Activated naive CD8-positive, alpha-beta T cell treated with anti-CD3 and anti-CD28 coated beads for 36 hours (primary cell): Measurements from ENCODE around the gene KIFAP3. TPM values are rescaled to one million over a fixed set of nuclear protein-coding genes. Genes with fewer than 3 reads are reported as not detected.
A peak's percentile ranks its signal among the peaks of the same experiment; 100 is the strongest.

Experiments
- DNase-seq: peaks from one replicate; pipeline ENCODE4 v3.0.0; 2021
- H3K27ac Mint-ChIP-seq: one replicate; pipeline ENCODE4 v1.8.0; 2022; ENCODE audit warnings: mild to moderate bottlenecking, moderate library complexity, mixed read lengths
- H3K27me3 Mint-ChIP-seq: one replicate; pipeline ENCODE4 v1.8.0; 2022; ENCODE audit warnings: mild to moderate bottlenecking, mixed read lengths
- H3K36me3 Mint-ChIP-seq: one replicate; pipeline ENCODE4 v1.8.0; 2021; ENCODE audit warnings: mild to moderate bottlenecking, mixed read lengths
- H3K4me1 Mint-ChIP-seq: one replicate; pipeline ENCODE4 v1.8.0; 2021; ENCODE audit warnings: mixed read lengths
- H3K4me3 Mint-ChIP-seq: one replicate; pipeline ENCODE4 v1.8.0; 2022; ENCODE audit warnings: mild to moderate bottlenecking, moderate library complexity, mixed read lengths
- H3K9me3 Mint-ChIP-seq: one replicate; pipeline ENCODE4 v1.8.0; 2022; ENCODE audit warnings: mixed read lengths
- total RNA-seq, 2 experiments: library from RNA; stranded (reverse); gene quantifications; one replicate each; pipeline ENCODE4 v1.2.3, GENCODE V29; 2021

The KIFAP3 gene
- total RNA-seq, 2 experiments from 2014 or later, result 13.8 to 14.9 TPM

DNA sequence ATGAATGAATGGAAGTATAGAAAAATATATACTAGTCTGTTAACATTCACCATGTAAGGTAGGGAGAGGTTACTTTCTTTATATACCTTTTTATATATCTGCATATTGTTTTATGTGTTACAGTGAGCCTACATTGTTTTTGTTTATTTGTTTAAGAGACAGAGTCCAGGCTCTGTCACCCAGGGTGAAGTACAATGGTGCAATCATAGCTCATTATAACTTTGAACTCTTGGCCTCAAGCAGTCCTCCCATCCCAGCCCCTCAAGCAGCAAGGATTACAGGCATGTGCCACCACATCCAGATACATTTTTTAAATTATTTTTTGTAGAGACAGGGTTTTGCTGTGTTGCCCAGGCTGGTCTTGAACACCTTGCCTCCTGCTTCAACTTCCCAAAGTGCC lies 173.4 kb downstream of the KIFAP3 start:
- peaks cover 12% of the 10 kb centered on the region for H3K4me1 Mint-ChIP-seq
- peaks cover 7% of the 10 kb centered on the region for H3K27me3 Mint-ChIP-seq
- no peak overlapping the region for H3K4me3 Mint-ChIP-seq
- no peak for DNase-seq
- H3K27ac Mint-ChIP-seq, result no peak overlapping the region
- H3K36me3 Mint-ChIP-seq, result no peaks in the 10 kb centered on the region
- no peaks in the 10 kb centered on the region for H3K9me3 Mint-ChIP-seq

DNA sequence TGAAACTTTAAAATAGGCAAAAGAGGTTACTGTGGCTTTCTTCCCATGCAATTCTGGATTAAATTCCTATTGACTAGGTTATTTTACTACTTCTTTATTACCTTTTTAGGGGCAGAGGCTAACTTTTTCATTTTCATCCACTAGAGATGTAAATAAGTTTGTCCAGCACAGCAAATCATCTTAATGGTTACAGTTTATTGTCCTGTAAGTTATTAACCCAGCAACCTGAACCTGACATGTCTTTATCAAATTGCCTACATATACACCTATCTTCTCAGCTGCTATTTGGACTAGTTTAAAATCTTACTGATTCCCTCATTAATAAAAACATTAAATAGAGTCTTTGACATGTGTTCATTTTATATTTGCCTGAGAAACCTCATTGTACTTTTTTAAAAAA lies 173.9 kb downstream of the KIFAP3 start:
- H3K9me3 Mint-ChIP-seq, result no peaks in the 10 kb centered on the region
- no peak for DNase-seq
- H3K4me1 Mint-ChIP-seq, result peaks cover 12% of the 10 kb centered on the region
- H3K4me3 Mint-ChIP-seq, result no peak overlapping the region
- no peaks in the 10 kb centered on the region for H3K36me3 Mint-ChIP-seq
- H3K27me3 Mint-ChIP-seq, result peaks cover 7% of the 10 kb centered on the region
- H3K27ac Mint-ChIP-seq, result no peak overlapping the region

DNA sequence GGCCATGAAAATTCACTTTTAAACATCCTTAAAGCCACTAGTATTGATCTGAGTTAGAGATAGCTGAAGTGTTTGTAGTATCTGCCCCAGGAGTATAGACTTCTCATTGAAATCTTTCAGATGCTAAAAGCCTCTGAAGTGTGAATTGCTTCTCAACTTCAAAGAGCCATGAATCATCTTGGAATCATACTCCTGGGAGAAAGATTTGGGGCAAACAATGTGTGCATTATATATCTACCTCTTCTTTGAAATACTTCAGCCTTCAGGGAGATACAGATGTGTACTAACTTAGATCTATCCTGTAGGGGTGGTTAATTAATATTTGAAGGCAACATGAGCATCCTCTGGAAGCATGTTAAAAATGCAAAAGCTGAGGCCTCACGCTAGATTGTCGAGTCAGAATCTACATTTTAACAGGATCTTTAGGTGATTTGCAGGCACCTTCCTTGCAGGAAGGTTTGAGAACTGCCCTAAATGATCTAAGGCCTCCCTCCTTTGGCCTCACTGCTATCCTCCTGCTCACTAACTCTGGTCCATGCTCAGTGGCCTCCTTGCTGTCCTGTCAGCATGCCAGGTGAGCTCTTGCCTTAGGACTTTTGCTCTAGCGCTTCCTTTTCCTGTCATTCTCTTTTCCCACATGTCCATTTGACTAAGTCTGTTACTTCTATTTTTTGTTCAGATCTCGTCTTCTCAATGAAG lies 174.8 kb downstream of the KIFAP3 start:
- H3K36me3 Mint-ChIP-seq, result no peaks in the 10 kb centered on the region
- H3K9me3 Mint-ChIP-seq, result peaks cover 2% of the 10 kb centered on the region
- no peak overlapping the region for H3K27ac Mint-ChIP-seq
- no peak for DNase-seq
- peaks cover 14% of the 10 kb centered on the region for H3K4me1 Mint-ChIP-seq
- no peak overlapping the region for H3K4me3 Mint-ChIP-seq
- peaks cover 7% of the 10 kb centered on the region for H3K27me3 Mint-ChIP-seq

DNA sequence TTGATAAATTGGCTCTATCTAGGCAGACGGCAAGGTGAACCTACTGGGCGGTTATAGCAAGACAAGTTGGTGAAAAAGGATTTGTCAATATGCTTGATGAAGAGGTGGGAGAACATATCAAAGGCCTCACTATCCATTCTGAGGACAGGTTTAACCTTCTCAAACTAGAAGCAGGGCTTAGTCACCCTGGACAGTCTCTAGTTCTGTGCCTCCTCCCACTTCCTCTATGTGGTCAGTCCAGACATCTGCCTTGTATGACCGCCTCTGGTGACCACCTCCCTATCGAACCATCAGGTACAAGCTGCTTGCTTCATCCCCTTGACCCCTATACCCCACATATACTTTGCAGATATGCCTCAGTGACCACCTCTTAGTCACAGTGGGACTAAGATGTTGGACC lies 178.5 kb downstream of the KIFAP3 start:
- H3K36me3 Mint-ChIP-seq, result peaks cover 3% of the 10 kb centered on the region
- no peak overlapping the region for H3K4me3 Mint-ChIP-seq
- peaks cover 7% of the 10 kb centered on the region for H3K27me3 Mint-ChIP-seq
- peaks cover 2% of the 10 kb centered on the region for H3K9me3 Mint-ChIP-seq
- DNase-seq, result no peak
- no peak overlapping the region for H3K27ac Mint-ChIP-seq
- peaks cover 20% of the 10 kb centered on the region for H3K4me1 Mint-ChIP-seq

DNA sequence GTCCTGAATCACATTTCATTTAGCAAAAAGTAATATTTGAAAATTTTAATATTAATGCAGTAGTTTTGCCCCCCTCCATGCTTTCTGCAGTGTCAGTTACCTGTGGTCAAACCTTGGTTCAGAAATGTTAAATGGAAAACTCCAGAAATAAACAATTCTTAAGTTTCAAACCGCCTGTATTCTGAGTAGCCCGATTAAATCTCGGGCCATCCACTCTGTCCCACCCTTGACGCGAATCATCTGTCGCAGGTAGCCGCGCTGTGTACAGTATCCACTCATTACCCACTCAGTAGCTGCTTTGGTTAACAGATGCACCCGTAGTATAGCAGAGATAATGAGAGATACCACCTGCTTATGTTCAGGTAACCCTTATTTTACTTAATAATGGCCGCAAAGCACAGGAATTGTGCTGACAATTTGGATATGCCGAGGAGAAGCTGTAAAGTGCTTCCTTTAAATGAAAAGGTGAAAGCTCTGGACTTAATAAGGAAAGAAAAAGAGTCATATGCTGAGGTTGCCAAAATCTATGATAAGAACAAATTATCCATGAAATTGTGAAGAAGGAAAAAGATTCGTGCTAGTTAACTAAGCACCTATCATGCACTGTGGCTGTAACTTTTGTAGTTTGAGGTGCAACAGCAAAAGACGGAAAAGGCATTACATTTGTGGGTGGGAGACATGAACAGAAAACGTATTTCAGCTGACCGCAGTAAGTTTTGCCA lies 179.9 kb downstream of the KIFAP3 start:
- peaks cover 7% of the 10 kb centered on the region for H3K27me3 Mint-ChIP-seq
- no peak for DNase-seq
- H3K9me3 Mint-ChIP-seq, result peaks cover 2% of the 10 kb centered on the region
- H3K36me3 Mint-ChIP-seq, result peaks cover 3% of the 10 kb centered on the region
- peaks cover 33% of the 10 kb centered on the region for H3K4me1 Mint-ChIP-seq
- H3K27ac Mint-ChIP-seq, result peak overlapping the region; percentile 100
- peak overlapping the region; percentile 87 for H3K4me3 Mint-ChIP-seq

DNA sequence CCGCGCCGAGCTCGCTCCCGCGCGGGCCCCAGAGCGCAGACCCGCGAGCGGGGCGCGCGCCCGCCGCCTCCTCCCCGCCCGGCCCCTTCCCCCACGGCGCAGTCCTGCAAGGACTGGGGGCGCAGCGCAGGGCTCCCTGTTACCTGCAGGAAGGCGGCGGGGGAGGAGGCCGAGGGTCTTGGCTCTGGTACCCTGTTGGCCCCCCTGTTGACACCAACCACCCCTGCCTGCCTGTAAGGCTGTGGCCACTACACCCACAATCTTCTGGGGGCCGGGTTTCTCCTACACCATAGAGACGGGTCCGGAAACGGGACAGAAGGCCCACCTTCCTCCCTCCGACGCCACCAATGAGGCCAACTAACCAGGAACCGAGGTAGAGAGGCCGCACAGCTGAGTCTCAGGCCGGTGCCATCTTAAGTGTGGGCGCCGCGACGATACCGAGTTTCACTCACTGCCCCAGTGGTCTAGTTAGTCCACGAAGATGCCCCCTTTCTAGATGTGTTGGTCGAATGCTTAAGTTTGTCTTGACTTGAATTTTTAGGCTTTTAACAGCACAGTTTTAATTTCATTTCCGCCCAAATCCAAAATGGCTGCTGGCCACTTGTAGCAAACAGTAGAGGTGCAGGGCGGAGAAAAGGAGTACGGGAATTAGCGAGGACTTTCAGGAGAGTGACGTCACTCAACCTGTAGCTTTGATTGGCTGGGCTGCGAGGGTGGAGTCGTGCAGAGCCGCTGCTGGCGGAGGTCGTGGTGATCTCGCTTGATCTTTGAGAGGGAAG lies 180.7 kb downstream of the KIFAP3 start, which contains the start of gene SCYL3:
SCYL3 (minus strand) TSS at position 252 of the 779 bp plus-strand sequence. CDS start 5,056 bp downstream, outside the sequence.
- peaks cover 2% of the 10 kb centered on the region for H3K9me3 Mint-ChIP-seq
- H3K27me3 Mint-ChIP-seq, result peaks cover 4% of the 10 kb centered on the region
- peaks cover 38% of the 10 kb centered on the region for H3K4me1 Mint-ChIP-seq
- peaks cover 3% of the 10 kb centered on the region for H3K36me3 Mint-ChIP-seq
- peak within 1 kb of the TSS; percentile 100 for H3K27ac Mint-ChIP-seq
- peak within 1 kb of the TSS; percentile 87 for H3K4me3 Mint-ChIP-seq
- DNase-seq, result peak; percentile 88

DNA sequence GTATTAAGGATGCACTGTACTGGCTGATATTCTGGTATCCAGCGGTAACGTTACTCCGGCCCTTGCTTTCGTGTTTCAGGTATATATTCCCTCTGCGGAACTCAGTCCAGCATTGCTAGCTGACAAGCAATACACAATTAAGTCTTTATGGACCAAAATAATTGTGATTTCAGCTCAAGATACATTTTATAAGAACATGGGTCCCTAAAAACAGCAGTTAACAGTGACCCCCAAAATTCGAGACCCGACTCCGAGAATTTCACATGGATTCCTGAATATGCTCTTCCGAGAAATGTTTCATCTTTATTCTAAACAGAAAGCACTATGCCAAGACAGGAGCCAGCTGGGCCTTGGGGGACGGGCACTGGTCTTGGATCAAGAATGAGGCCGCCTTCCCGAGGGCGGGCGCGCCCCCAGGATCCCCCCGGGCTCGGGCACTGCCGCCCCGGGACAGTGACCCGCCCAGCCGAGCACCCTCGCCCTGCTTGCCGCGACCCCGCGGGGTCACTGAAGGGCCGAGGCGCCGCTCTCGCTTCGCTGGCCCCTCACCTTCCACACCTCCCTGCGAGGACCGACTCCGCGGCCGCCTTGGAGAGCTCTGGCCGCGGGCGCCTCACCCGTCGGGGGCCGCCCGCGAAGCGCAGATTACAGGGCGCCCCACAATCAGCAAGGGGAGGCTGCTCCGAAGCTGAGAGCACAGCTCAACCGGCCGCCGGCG lies 181.4 kb downstream of the KIFAP3 start:
- Mint-ChIP-seq H3K27me3 (peaks cover 4% of the 10 kb centered on the region), H3K9me3 (peaks cover 2% of the 10 kb centered on the region), H3K4me3 (peak overlapping the region; percentile 87), H3K27ac (peak overlapping the region; percentile 94), H3K36me3 (peaks cover 8% of the 10 kb centered on the region), H3K4me1 (peaks cover 43% of the 10 kb centered on the region)
- peak; percentile 41 for DNase-seq

DNA sequence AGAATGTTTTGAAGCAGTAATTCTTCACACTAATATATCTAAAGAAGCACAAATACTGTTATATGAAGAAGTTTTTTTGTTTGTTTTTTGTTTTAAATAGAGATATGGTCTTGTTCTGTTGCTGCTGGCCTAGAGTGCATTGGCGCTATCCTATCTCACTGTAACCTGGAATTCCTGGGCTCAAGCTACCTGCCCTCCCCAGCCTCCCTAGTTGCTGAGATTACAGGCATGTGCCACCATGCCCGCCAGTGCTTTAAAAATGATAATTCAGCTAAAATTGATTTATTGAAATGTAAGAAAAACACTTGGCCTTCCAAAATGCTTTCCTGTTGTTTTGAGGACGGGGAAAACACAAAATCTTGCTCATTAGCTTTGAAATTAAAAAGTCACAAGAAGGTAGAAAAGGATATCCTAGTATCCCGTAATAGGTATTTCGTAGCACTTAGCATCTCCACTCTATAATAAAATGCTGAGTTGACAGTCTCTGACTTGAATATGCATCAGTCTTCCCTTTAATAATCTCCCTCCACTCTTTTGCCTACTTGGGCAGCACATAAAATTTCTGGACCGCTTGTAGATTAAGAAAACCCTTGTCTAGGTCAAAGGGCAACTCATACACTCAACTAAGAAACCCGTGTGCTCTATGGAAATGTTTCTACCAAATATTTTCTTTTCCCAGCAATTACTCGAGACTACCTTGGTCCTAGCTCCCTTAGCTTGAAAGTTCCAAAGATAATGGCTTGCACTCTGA lies 182.1 kb downstream of the KIFAP3 start:
- H3K9me3 Mint-ChIP-seq, result peaks cover 2% of the 10 kb centered on the region
- peaks cover 45% of the 10 kb centered on the region for H3K4me1 Mint-ChIP-seq
- peak overlapping the region; percentile 94 for H3K27ac Mint-ChIP-seq
- no peak for DNase-seq
- H3K36me3 Mint-ChIP-seq, result peaks cover 10% of the 10 kb centered on the region
- H3K4me3 Mint-ChIP-seq, result peak overlapping the region; percentile 87
- H3K27me3 Mint-ChIP-seq, result peaks cover 4% of the 10 kb centered on the region

DNA sequence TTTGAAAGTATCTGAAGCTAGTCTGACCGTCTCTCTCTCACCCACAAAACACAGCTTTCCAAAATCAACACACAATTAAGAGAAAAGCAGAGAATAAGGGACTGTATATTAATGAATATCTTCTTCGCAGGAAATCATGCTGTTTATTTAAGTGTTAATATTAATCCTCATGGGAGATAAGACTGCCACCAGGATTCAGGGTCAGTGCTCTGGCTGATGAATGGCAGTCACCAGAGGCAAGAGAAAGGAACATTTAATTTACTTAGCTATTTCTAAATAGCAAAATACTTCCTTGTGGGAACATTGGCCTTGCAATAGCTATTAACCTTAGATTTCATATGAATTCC lies 183.0 kb downstream of the KIFAP3 start:
- H3K4me3 Mint-ChIP-seq, result peak overlapping the region; percentile 87

DNA sequence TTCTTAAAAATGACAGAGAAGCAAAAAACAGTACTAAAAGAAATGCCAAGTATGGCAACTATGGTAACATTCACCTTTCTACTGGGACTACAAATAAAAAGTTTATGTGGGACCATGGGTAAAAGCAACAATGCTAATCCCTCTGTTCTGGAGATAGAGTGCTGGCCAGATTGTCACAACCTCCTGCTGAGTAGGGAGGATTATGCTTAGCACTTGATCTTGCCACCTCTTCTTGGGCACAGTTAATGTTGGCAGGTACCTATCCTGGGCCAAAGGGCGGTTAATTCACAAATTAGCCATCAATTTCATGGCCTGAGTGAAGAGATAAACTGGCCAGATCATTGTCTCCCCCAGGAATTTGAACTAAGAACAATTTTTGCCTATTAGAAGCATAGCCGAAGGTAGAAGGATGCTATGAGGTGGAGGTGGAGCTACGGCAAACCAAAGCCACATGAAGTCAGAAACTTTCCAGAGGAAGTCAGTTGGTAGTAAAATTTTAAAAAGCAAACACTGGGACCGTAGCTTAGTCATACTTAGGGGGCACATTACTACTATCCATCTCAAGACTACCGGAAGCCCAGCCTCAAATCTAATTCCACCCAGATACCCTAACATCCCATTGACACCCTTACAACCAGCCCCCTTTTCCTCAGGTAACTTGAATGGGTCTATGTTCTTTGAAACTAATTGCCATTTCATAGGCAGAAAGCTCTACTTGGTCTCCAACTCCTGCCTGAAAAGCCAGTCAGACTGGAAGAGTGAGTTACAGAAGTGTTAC lies 183.5 kb downstream of the KIFAP3 start:
- DNase-seq, result peak; percentile 35
- Mint-ChIP-seq H3K36me3 (peaks cover 13% of the 10 kb centered on the region), H3K27ac (peak overlapping the region; percentile 94), H3K9me3 (peaks cover 2% of the 10 kb centered on the region), H3K27me3 (no peaks in the 10 kb centered on the region), H3K4me3 (peak overlapping the region; percentile 87), H3K4me1 (peaks cover 45% of the 10 kb centered on the region)

More for the DNA sequence above, 183.0 kb downstream of the KIFAP3 start:
- peaks cover 2% of the 10 kb centered on the region for H3K9me3 Mint-ChIP-seq
- H3K4me1 Mint-ChIP-seq, result peaks cover 45% of the 10 kb centered on the region
- DNase-seq, result no peak
- H3K27ac Mint-ChIP-seq, result peak overlapping the region; percentile 94
- H3K36me3 Mint-ChIP-seq, result peaks cover 12% of the 10 kb centered on the region
- peaks cover 2% of the 10 kb centered on the region for H3K27me3 Mint-ChIP-seq

DNA sequence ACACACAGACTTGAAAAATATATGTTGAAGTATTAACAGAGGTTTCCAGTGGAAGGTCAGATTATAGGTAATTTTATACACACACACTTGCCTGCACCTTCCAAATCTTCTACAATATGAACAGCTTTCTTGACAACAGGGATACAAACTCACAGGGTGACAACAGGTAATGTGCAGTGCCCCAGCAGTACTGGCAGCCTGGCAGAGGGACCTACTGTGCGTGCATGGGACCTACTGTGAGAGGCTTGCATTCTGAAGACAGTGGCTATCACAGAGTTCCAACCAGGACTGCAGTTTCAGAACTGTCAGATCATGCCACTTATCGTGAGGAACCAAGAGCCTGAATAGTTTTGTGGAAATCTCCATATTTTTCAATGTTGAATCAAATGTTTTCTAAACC lies 184.6 kb downstream of the KIFAP3 start:
- peaks cover 22% of the 10 kb centered on the region for H3K36me3 Mint-ChIP-seq
- H3K4me3 Mint-ChIP-seq, result no peak overlapping the region
- H3K9me3 Mint-ChIP-seq, result peaks cover 2% of the 10 kb centered on the region
- peaks cover 45% of the 10 kb centered on the region for H3K4me1 Mint-ChIP-seq
- H3K27me3 Mint-ChIP-seq, result no peaks in the 10 kb centered on the region
- DNase-seq, result no peak
- no peak overlapping the region for H3K27ac Mint-ChIP-seq

DNA sequence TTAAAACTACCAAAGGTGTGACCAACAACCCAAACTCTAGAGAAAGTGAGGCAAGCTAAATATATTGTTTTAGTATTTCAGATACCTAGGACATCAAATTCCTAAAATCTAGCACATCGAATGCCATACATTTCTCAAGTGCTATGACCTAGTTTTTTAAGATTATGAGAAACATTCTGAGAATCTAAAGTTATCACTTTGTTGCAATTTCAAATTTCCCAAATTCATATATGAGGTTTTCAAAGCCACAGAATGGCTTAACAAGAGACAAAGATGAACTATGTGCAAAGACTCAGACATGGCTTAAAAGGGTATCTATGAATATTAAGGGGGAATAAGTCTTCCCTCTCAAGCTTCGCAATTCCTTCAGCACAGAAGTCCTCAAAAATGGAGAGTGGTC lies 187.6 kb downstream of the KIFAP3 start:
- H3K36me3 Mint-ChIP-seq, result peaks cover 25% of the 10 kb centered on the region
- no peak for DNase-seq
- H3K4me3 Mint-ChIP-seq, result no peak overlapping the region
- no peaks in the 10 kb centered on the region for H3K9me3 Mint-ChIP-seq
- H3K4me1 Mint-ChIP-seq, result peaks cover 39% of the 10 kb centered on the region
- no peak overlapping the region for H3K27ac Mint-ChIP-seq
- H3K27me3 Mint-ChIP-seq, result no peaks in the 10 kb centered on the region

DNA sequence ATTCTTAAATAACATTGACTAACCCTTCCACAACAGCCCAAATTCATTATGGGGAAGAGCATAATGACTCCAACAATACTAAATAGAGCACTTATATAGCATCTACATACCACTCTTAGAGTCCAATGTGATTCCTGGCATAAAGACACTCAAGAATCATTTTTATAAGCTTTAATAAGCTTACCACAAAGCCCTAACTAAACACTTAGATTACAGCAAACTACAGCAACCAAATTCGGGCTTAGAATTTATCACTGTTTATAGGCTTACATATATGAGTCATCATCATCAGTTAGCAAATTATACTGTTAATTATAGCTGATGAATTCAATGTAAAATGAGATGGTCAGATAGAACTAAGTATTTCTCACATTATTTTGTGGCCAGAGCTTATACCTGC lies 188.1 kb downstream of the KIFAP3 start:
- Mint-ChIP-seq H3K9me3 (no peaks in the 10 kb centered on the region), H3K27me3 (no peaks in the 10 kb centered on the region), H3K4me1 (peaks cover 36% of the 10 kb centered on the region), H3K36me3 (peaks cover 26% of the 10 kb centered on the region), H3K4me3 (no peak overlapping the region), H3K27ac (no peak overlapping the region)
- DNase-seq, result no peak
